GM10266 (cell line): ENCODE measurements around the gene OR6X1.

ENCODE experiments used
- DNase-seq: peaks from one replicate; pipeline ENCODE4 v3.0.0; 2012; ENCODE audit errors: extremely low spot score
- TF ChIP-seq, protein P1 (sequence below): IDR thresholded peaks from 2 replicates; pipeline ENCODE4 v1.5.1; 2012; ENCODE audit warnings: mild to moderate bottlenecking, low read depth; ENCODE audit not compliant: control insufficient read depth, insufficient read depth; ENCODE audit errors: missing control alignments

The OR6X1 gene

GRCh38 chr11:123742031-123742723 is 12.1 kb downstream of the OR6X1 start:
- DNase-seq, result no peak
- TF ChIP-seq, protein P1, sequence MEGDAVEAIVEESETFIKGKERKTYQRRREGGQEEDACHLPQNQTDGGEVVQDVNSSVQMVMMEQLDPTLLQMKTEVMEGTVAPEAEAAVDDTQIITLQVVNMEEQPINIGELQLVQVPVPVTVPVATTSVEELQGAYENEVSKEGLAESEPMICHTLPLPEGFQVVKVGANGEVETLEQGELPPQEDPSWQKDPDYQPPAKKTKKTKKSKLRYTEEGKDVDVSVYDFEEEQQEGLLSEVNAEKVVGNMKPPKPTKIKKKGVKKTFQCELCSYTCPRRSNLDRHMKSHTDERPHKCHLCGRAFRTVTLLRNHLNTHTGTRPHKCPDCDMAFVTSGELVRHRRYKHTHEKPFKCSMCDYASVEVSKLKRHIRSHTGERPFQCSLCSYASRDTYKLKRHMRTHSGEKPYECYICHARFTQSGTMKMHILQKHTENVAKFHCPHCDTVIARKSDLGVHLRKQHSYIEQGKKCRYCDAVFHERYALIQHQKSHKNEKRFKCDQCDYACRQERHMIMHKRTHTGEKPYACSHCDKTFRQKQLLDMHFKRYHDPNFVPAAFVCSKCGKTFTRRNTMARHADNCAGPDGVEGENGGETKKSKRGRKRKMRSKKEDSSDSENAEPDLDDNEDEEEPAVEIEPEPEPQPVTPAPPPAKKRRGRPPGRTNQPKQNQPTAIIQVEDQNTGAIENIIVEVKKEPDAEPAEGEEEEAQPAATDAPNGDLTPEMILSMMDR, result no peak

DNA sequence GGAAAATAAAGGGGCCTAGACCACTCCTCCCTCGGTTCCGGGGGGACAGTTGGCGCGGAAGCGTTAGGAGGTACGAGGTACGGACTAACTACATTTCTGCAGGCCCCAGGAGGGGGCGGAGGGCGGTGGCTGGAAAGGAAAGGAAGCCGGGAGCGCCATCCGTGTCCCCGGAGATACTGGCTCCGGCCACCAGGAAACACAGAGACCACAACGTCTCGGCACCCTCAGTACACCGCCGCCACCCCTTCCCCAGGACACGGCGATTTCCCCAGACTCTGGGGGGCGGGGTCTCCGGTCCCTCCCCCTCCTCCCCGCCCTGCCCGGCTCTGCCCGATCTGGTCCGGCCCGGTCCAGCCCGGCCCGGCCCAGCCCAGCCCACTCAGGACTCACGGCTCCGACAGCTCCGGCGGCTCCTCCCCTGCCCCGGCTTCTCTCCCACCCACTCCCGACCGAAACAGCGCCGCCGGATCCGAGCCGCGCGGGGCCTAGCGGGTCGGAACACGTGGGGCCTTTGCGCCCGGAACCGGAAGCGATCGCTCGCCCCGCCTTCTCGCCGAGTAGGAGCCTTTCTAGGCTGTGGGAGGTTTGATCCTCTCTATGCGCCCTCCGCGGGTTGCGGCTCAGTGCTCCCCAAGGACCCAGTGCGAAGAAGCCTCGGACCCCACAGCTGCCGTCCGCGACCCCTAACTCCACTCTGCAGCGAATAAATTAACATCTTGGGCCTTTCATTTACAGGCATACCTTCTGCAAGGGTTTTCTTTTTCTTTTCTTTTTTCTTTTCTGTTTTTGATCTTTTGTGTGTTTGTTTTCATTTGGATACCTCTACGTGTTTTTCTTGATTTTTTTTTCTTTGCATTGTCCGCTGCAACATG is 12.9 kb downstream of the OR6X1 start, which contains the start of gene ZNF202:
Gene ZNF202 (minus strand): TSS at position 502 of the 872 bp plus-strand sequence. CDS start 10,772 bp downstream, outside the sequence.
- TF ChIP-seq, protein P1, result no peak
- peak; percentile 88 for DNase-seq

DNA sequence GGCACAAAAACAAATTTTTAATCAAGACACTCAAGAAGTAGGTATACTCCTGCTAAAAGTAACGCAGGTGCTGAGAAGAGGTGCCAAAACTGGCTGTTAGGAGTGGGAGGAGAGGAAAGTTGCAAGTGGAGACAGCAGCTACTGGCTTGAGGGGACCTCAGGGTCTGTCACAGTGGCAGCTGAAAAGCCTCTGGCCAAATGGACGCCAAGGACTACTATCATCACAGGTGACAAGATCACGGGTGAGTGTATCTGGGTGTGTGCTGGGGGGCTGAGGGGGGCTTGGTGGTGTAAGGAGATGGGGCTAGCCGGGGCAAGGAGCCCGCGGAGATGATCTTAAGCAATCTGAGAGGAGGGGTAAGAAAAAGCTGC is 13.5 kb downstream of the OR6X1 start:
- DNase-seq, result peak; percentile 39
- TF ChIP-seq, protein P1, result no peak

- no peak for DNase-seq
- TF ChIP-seq, protein P1, result no peak
These were observed 15.9 kb downstream of the OR6X1 start for GRCh38 chr11:123738374-123738773.

- no peak for DNase-seq
- TF ChIP-seq, protein P1, result no peak
These were observed 17.5 kb downstream of the OR6X1 start for GRCh38 chr11:123736769-123737168.

GRCh38 chr11:123729602-123730001 is 24.7 kb downstream of the OR6X1 start:
- no peak for DNase-seq
- TF ChIP-seq, protein P1, result no peak

- no peak for DNase-seq
- TF ChIP-seq, protein P1, result no peak
These were observed 28.2 kb downstream of the OR6X1 start for GRCh38 chr11:123725995-123726655.
